ENCODE results near the gene SERF2. TPM values are rescaled to one million over a fixed set of nuclear protein-coding genes. Genes with fewer than 3 reads are reported as not detected.

The SERF2 gene
- total and polyA plus RNA-seq, 10 of the 15 experiments (the other 5 are each of a cell fraction or from before 2014, with no cell fraction given) = 464 to 4,159 (median 1,014) TPM

GRCh38 chr15:43821505-43821904, 29.4 kb downstream of the SERF2 start:
- ChIA-PET RAD21 (ENCODE audit: unreplicated experiment) (interaction anchor here (1.0 to 2.0 kb wide), 4 partner anchors 12 to 45 kb away, joined by 3 to 6 read pairs (median 4); partner anchors contain the start of genes ELL3, HYPK and SERINC4), SMC1A (ENCODE audit: uncharacterized antibody, unreplicated experiment) (interaction anchor here (1.1 to 4.3 kb wide), 4 partner anchors 9 to 29 kb away, joined by 3 to 35 read pairs (median 11); partner anchors contain the start of genes HYPK, SERF2 and SERINC4), POLR2A (interaction anchor here (0.6 to 6.3 kb wide), 7 partner anchors 10 to 72 kb away, joined by 3 to 74 read pairs (median 5); partner anchors contain the start of gene ELL3), CTCF (interaction anchor here (1.0 to 1.8 kb wide), 4 partner anchors 11 to 48 kb away, joined by 3 to 7 read pairs (median 4); partner anchors contain the start of gene ELL3)
- Histone ChIP-seq H3K9me3 (replicated peaks; ENCODE audit: control insufficient read depth, insufficient read depth, low read length) (no peaks in the 10 kb centered on the region), H3K79me2 (ENCODE audit: control insufficient read depth, insufficient read depth, low read length) (peaks cover 64% of the 10 kb centered on the region), H3K4me3 (no peak overlapping the region), H3K36me3 (ENCODE audit: control insufficient read depth in 2 of 2, insufficient read depth in 2 of 2, low read length in 1 of 2) (peaks cover 0 to 6% of the 10 kb centered on the region in 2 experiments; a peak in 2 of 4 replicates), H3K27me3 (replicated peaks in 1 of 2; ENCODE audit: control insufficient read depth in 2 of 2, insufficient read depth in 2 of 2, low read length in 1 of 2) (no peaks in the 10 kb centered on the region), H3K27ac (ENCODE audit: control insufficient read depth, insufficient read depth) (no peak overlapping the region), H3K4me1 (ENCODE audit: control insufficient read depth, insufficient read depth, low read length) (peaks cover 10% of the 10 kb centered on the region; the same call in 1 of the 2 replicates), H4K20me1 (ENCODE audit: control insufficient read depth, insufficient read depth) (no peaks in the 10 kb centered on the region), H2AFZ (ENCODE audit: control insufficient read depth, low read depth, low read length) (no peak overlapping the region), H3K9ac (ENCODE audit: control insufficient read depth, insufficient read depth, low read length) (no peak overlapping the region), H3K4me2 (ENCODE audit: control insufficient read depth, insufficient read depth) (peak overlapping the region; percentile 77)
- no TSS peak for BruUV-seq (replicated peaks)
- FAIRE-seq (no peak), DNase-seq (ENCODE audit: low read depth, low spot score) (no peak), ATAC-seq (no peak)
- intact Hi-C loops (cut with micrococcal nuclease; ENCODE audit: unreplicated experiment) = no loop called here
- no peak for TF ChIP-seq POLR2AphosphoS2 (IDR thresholded peaks at IDR 0.05; ENCODE audit: low read depth, low read length)
- TF ChIP-seq POLR2A (IDR thresholded peaks at IDR 0.05; ENCODE audit: low read depth, low read length) = no peak
- TF ChIP-seq PML (IDR thresholded peaks at IDR 0.05; ENCODE audit: low read length) = no peak
- TF ChIP-seq ZNF24 (IDR thresholded peaks at IDR 0.05) = no peak
- TF ChIP-seq NR2F1 (conservative IDR thresholded peaks at IDR 0.05) = no peak
- no peak for TF ChIP-seq ZSCAN29 (IDR thresholded peaks at IDR 0.05)
- no peak for TF ChIP-seq TCF12 (IDR thresholded peaks at IDR 0.05; ENCODE audit: low read depth, low read length)
- TF ChIP-seq SKIL (IDR thresholded peaks at IDR 0.05; ENCODE audit: low read depth, poor library complexity, severe bottlenecking) = no peak
- no peak for TF ChIP-seq CTCF (IDR thresholded peaks at IDR 0.05 in 2 of 3, conservative IDR thresholded peaks at IDR 0.05 in 1 of 3; ENCODE audit: control insufficient read depth in 2 of 3, extremely low read depth in 1 of 3, insufficient read depth in 1 of 3, low read depth in 3 of 3, low read length in 3 of 3)
- no peak for TF ChIP-seq NFYB (IDR thresholded peaks at IDR 0.05; ENCODE audit: insufficient read depth, low read depth, low read length)
- TF ChIP-seq E2F4 (IDR thresholded peaks at IDR 0.05; ENCODE audit: low read depth, low read length) = no peak
- TF ChIP-seq RFX5 (IDR thresholded peaks at IDR 0.05; ENCODE audit: low read depth, low read length) = no peak
- TF ChIP-seq NR2C1 (IDR thresholded peaks at IDR 0.05) = no peak
- TF ChIP-seq MLLT1 (IDR thresholded peaks at IDR 0.05) = no peak
- no peak for TF ChIP-seq PKNOX1 (IDR thresholded peaks at IDR 0.05)
- no peak for TF ChIP-seq STAT3 (IDR thresholded peaks at IDR 0.05; ENCODE audit: low read depth, low read length)
- WGBS (ENCODE audit: insufficient coverage, insufficient replicate concordance, low lambda C conversion rate, missing lambda C conversion rate) = 84% methylated on average over 3 of the region's 3 CpGs
- in situ Hi-C loops (cut with MboI) = no loop called here
